Measurements from ENCODE around the gene BEST2. TPM values are rescaled to one million over a fixed set of nuclear protein-coding genes. Genes with fewer than 3 reads are reported as not detected.

The BEST2 gene
- total RNA-seq, 2 experiments from 2014 or later: not detected

GRCh38 chr19:12736995-12737834 is 14.4 kb upstream of the BEST2 start, which contains the start of gene GET3:
TSS of gene GET3 (plus strand) at chr19:12737497. CDS start at chr19:12737506, 9 bp downstream.
- H3K36me3 Mint-ChIP-seq: peaks cover 19% of the 10 kb centered on the region
- CTCF ChIA-PET: interaction anchor here (0.6 to 3.3 kb wide), 14 partner anchors 10 to 176 kb away, joined by 3 to 16 read pairs (median 4); partner anchors contain the start of gene TNPO2

GRCh38 chr19:12737835-12738351 is 13.7 kb upstream of the BEST2 start:
- CTCF ChIA-PET: interaction anchor here (0.6 to 3.3 kb wide), 11 partner anchors 9 to 144 kb away, joined by 3 to 16 read pairs (median 4); no protein-coding TSS in a partner anchor
- peak overlapping the region; percentile 94 for H3K27ac Mint-ChIP-seq

More at GRCh38 chr19:12736995-12737834, 14.4 kb upstream of the BEST2 start, which contains the start of gene GET3:
- no peaks in the 10 kb centered on the region for H3K27me3 Mint-ChIP-seq
- H3K27ac Mint-ChIP-seq: peak within 1 kb of the TSS; percentile 94
- H3K9me3 Mint-ChIP-seq (ENCODE audit: low read depth): no peaks in the 10 kb centered on the region
- peak; percentile 88 for DNase-seq
- peak; percentile 86 for ATAC-seq
- peaks cover 43% of the 10 kb centered on the region for H3K4me1 Mint-ChIP-seq
- H3K4me3 Mint-ChIP-seq: peak within 1 kb of the TSS; percentile 99

GRCh38 chr19:12745166-12745897 is 6.3 kb upstream of the BEST2 start:
- CTCF ChIA-PET: interaction anchor here (1.0 to 4.3 kb wide), 5 partner anchors 11 to 102 kb away, joined by 3 to 29 read pairs (median 5); partner anchors contain the start of gene TRIR
- no peak for ATAC-seq
- peaks cover 3% of the 10 kb centered on the region for H3K4me1 Mint-ChIP-seq

More at GRCh38 chr19:12737835-12738351, 13.7 kb upstream of the BEST2 start:
- H3K4me3 Mint-ChIP-seq: peak overlapping the region; percentile 99
- no peaks in the 10 kb centered on the region for H3K9me3 Mint-ChIP-seq (ENCODE audit: low read depth)
- peaks cover 37% of the 10 kb centered on the region for H3K4me1 Mint-ChIP-seq
- peaks cover 17% of the 10 kb centered on the region for H3K36me3 Mint-ChIP-seq
- no peaks in the 10 kb centered on the region for H3K27me3 Mint-ChIP-seq
- no peak for DNase-seq
- ATAC-seq: no peak

GRCh38 chr19:12748489-12748888 is 3.1 kb upstream of the BEST2 start:
- Mint-ChIP-seq H3K9me3 (ENCODE audit: low read depth) (peaks cover 5% of the 10 kb centered on the region), H3K36me3 (peaks cover 27% of the 10 kb centered on the region), H3K4me3 (no peak overlapping the region), H3K27ac (no peak overlapping the region), H3K27me3 (peaks cover 12% of the 10 kb centered on the region), H3K4me1 (peaks cover 3% of the 10 kb centered on the region)
- CTCF ChIA-PET: interaction anchor here (1.1 to 3.7 kb wide), 3 partner anchors 9 to 32 kb away, joined by 3 to 15 read pairs (median 4); no protein-coding TSS in a partner anchor
- no peak for ATAC-seq
- no peak for DNase-seq

More at GRCh38 chr19:12745166-12745897, 6.3 kb upstream of the BEST2 start:
- peaks cover under 1% of the 10 kb centered on the region for H3K27me3 Mint-ChIP-seq
- no peak overlapping the region for H3K27ac Mint-ChIP-seq
- no peak for DNase-seq
- peaks cover 5% of the 10 kb centered on the region for H3K9me3 Mint-ChIP-seq (ENCODE audit: low read depth)
- H3K4me3 Mint-ChIP-seq: no peak overlapping the region
- peaks cover 37% of the 10 kb centered on the region for H3K36me3 Mint-ChIP-seq

- Mint-ChIP-seq H3K36me3 (peaks cover 27% of the 10 kb centered on the region), H3K4me3 (no peak overlapping the region), H3K27me3 (peaks cover 12% of the 10 kb centered on the region), H3K4me1 (peaks cover 3% of the 10 kb centered on the region), H3K27ac (no peak overlapping the region), H3K9me3 (ENCODE audit: low read depth) (peaks cover 5% of the 10 kb centered on the region)
- no peak for ATAC-seq
- no peak for DNase-seq
- CTCF ChIA-PET: interaction anchor here (0.8 to 1.1 kb wide), 3 partner anchors 7 to 16 kb away, joined by 3 read pairs; no protein-coding TSS in a partner anchor
These were observed 1.6 kb upstream of the BEST2 start for GRCh38 chr19:12749938-12750521.

GRCh38 chr19:12750851-12751250 is 740 bp upstream of the BEST2 start:
- DNase-seq (no peak), ATAC-seq (no peak)
- Mint-ChIP-seq H3K27me3 (peaks cover 12% of the 10 kb centered on the region), H3K4me3 (no peak overlapping the region), H3K27ac (no peak overlapping the region), H3K36me3 (peaks cover 21% of the 10 kb centered on the region), H3K9me3 (ENCODE audit: low read depth) (peaks cover 5% of the 10 kb centered on the region), H3K4me1 (peaks cover 3% of the 10 kb centered on the region)
- CTCF ChIA-PET: interaction anchor here (0.8 to 2.5 kb wide), 2 partner anchors 9 to 16 kb away, joined by 3 to 13 read pairs; no protein-coding TSS in a partner anchor

- ATAC-seq (no peak), DNase-seq (no peak)
- H3K36me3 Mint-ChIP-seq: peaks cover 12% of the 10 kb centered on the region
- peaks cover 3% of the 10 kb centered on the region for H3K4me1 Mint-ChIP-seq
- CTCF ChIA-PET: interaction anchor here (1.0 to 9.9 kb wide), 5 partner anchors 8 to 96 kb away, joined by 3 to 132 read pairs (median 4); no protein-coding TSS in a partner anchor
- H3K9me3 Mint-ChIP-seq (ENCODE audit: low read depth): peaks cover 5% of the 10 kb centered on the region
- peaks cover 16% of the 10 kb centered on the region for H3K27me3 Mint-ChIP-seq
- H3K4me3 Mint-ChIP-seq: no peak overlapping the region
- H3K27ac Mint-ChIP-seq: no peak overlapping the region
These were observed 628 bp downstream of the BEST2 start for GRCh38 chr19:12752056-12752781.

GRCh38 chr19:12754465-12755196 is 3.0 kb downstream of the BEST2 start:
- ATAC-seq (no peak), DNase-seq (no peak)
- Mint-ChIP-seq H3K27me3 (peaks cover 26% of the 10 kb centered on the region), H3K4me3 (no peak overlapping the region), H3K9me3 (ENCODE audit: low read depth) (no peaks in the 10 kb centered on the region), H3K27ac (no peak overlapping the region), H3K4me1 (peaks cover 5% of the 10 kb centered on the region), H3K36me3 (no peaks in the 10 kb centered on the region)
- CTCF ChIA-PET: interaction anchor here (0.9 to 30.0 kb wide), 8 partner anchors 14 to 191 kb away, joined by 3 to 1017 read pairs (median 63); partner anchors contain the start of genes JUNB, PRDX2, RNASEH2A and THSD8

- H3K9me3 Mint-ChIP-seq (ENCODE audit: low read depth): no peaks in the 10 kb centered on the region
- no peak overlapping the region for H3K27ac Mint-ChIP-seq
- ATAC-seq: no peak
- peaks cover 5% of the 10 kb centered on the region for H3K4me1 Mint-ChIP-seq
- peaks cover 18% of the 10 kb centered on the region for H3K27me3 Mint-ChIP-seq
- no peak for DNase-seq
- no peaks in the 10 kb centered on the region for H3K36me3 Mint-ChIP-seq
- CTCF ChIA-PET: interaction anchor here (0.6 to 30.0 kb wide), 10 partner anchors 10 to 158 kb away, joined by 3 to 1017 read pairs (median 27); partner anchors contain the start of genes GET3, JUNB, PRDX2 and RNASEH2A
- H3K4me3 Mint-ChIP-seq: no peak overlapping the region
These were observed 4.7 kb downstream of the BEST2 start for GRCh38 chr19:12756150-12756883.

- no peaks in the 10 kb centered on the region for H3K36me3 Mint-ChIP-seq
- H3K27me3 Mint-ChIP-seq: peaks cover 15% of the 10 kb centered on the region
- peak; percentile 70 for DNase-seq
- H3K4me3 Mint-ChIP-seq: peak overlapping the region; percentile 23
- peaks cover 5% of the 10 kb centered on the region for H3K4me1 Mint-ChIP-seq
- no peaks in the 10 kb centered on the region for H3K9me3 Mint-ChIP-seq (ENCODE audit: low read depth)
- ATAC-seq: peak; percentile 80
- CTCF ChIA-PET: interaction anchor here (0.6 to 30.0 kb wide), 38 partner anchors 8 to 186 kb away, joined by 3 to 1017 read pairs (median 4); partner anchors contain the start of genes DNASE2, FBXW9, GET3 and HOOK2
- no peak overlapping the region for H3K27ac Mint-ChIP-seq
These were observed 6.1 kb downstream of the BEST2 start for GRCh38 chr19:12757544-12758274.

All from activated CD8-positive, alpha-beta memory T cell treated with anti-CD3 and anti-CD28 coated beads, Interleukin-2, amount 10 ng/mL, durations not matched to agents 7 days and 5 days (primary cell).